Midbrain (tissue), 1 donor: ENCODE data around the gene FAH.
A peak's percentile ranks its signal among the peaks of the same experiment; 100 is the strongest.

Experiments used
- DNase-seq: peaks from one replicate; lab custom pipeline; 2025; lab: John Stamatoyannopoulos, UW

FAH gene

DNA sequence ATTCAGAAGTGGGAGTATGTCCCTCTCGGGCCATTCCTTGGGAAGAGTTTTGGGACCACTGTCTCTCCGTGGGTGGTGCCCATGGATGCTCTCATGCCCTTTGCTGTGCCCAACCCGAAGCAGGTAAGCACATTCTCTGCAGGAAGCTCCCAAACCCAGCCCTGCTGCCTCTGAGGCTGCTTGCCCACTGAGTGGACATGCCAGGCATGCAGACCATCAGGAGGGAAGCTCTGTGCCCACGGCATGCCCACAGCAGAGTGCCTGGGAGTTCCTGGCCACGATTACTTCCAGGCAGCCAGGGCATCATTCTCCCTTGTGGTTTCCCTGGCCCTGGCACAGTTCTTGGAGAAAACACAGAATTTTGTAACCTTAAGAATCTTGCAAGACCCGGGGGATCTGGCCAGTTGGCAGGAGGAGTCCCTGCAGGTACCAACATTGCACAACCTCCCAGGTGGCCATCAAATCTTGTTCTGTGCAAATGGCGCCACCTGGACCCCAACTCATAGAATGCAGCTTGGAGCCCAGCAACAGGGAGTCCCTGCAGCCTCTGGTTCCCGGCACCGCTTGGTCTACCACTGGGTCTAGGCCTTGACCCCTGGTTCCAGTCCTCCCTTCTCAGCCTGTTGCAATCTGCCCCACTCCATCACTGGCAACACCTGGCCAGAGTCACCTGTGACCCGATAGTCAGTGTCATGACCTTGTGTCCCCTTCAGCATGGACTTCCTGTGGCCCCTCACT, 20.4 kb downstream of the FAH start:
- peak; percentile 48 for DNase-seq

GRCh38 chr15:80174017-80174746, 21.4 kb downstream of the FAH start:
- DNase-seq = no peak

DNA sequence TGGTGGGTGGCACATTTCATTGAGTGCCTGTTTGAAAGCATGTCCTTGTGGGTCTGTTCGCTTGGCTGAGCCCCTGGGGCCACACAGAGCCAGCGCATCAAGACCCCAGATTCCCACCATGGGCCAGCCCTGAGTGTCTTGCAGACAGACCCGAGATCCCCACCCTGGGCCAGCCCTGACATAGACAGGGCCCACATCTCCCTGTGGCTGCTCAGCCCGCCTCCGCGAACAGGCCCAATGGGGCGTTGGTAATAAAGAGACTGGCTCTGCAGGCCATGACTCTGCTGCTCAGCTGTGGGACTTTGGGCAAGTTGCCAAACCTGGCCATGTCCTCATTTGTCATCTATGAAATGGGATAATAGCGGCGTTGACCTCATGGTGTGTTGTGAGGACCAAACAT, 22.6 kb downstream of the FAH start:
- DNase-seq = no peak

- DNase-seq = no peak
Measured at GRCh38 chr15:80176443-80176842, 23.6 kb downstream of the FAH start.

DNA sequence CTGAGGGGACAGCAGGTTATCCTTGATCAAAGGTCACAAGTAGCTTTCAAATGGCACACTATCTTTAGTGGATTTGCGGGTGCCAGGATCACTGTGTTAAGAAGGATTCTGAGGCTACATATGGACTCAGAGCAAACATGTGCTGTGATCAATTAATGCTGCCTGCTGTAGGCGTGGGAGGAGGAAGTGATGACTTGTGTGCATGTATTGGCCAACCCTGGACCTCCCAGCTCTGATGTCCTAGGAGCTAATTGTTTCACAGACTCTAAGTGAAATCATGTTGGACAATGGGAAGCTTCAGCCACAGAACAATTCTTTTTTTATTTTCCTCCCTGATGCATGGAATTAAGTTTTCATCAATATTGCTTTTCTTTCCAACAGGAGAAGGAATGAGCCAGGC, 24.4 kb downstream of the FAH start:
- no peak for DNase-seq

DNA sequence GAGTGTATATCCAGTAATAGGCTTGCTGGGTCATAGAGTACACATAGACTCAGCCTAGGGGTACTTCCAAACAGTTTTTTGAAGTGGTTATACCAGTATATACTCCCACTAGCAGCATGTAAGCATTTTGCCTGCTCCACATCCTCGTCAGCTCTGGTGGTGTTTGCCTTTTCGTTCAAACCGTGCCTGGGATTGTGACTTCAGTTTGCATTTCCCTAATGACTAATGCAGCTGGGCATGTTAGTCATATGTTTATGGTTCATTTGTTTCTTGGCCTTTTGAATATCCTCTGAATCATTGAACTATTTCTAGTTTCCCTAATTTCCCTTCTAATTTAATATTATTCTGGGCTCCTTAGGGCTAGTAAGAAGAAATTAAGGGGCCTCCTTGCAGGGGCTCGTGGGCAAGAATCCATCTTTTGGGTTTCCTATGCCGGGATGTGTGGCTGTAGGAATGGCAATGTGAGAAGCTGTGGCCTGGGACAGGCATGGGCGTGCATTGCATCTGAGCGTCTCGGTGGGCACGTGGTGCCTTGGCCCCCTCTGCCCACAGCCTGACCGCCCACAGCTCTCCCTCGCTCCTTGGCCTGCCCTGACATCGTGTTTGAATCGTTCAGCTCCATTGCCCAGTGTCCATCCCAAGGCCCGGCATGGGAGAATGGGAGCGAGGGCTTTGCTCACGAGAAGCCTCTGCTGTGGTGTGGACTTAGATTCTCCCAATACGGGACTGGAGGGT, 26.4 kb downstream of the FAH start:
- no peak for DNase-seq

DNA sequence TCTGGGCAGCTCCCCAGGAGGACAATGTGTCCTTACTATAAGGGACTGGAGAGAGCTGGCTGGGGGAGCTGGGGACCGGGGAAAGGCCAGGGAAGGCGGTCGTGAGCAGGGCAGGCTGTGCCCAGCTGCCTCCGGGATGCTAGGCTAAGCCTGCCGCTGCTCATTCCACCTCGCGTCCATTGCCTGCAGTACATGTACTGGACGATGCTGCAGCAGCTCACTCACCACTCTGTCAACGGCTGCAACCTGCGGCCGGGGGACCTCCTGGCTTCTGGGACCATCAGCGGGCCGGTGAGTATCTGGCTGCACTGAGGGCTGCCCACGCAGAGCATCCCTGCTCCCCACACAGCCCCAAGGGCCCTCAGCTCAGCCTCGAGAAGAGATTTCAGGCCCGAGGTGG, 27.1 kb downstream of the FAH start:
- no peak for DNase-seq

- no peak for DNase-seq
Measured at GRCh38 chr15:80180468-80180867, 27.7 kb downstream of the FAH start.

DNA sequence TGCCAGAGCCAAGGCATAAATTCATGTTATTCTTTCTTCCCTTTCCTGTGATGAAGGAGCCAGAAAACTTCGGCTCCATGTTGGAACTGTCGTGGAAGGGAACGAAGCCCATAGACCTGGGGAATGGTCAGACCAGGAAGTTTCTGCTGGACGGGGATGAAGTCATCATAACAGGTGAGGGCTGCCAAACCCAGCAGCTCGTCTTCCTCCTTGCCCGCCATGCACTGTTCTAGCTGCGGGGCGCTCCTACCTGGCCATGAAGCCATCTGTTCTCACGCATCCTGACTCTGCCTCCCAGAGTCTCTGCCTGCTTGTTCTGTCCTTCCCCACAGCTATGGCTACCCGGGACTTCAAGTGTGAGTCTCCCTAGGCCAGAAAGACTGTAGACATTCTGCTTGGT, 28.2 kb downstream of the FAH start:
- DNase-seq = no peak

GRCh38 chr15:80182611-80183261, 29.9 kb downstream of the FAH start:
- no peak for DNase-seq

DNA sequence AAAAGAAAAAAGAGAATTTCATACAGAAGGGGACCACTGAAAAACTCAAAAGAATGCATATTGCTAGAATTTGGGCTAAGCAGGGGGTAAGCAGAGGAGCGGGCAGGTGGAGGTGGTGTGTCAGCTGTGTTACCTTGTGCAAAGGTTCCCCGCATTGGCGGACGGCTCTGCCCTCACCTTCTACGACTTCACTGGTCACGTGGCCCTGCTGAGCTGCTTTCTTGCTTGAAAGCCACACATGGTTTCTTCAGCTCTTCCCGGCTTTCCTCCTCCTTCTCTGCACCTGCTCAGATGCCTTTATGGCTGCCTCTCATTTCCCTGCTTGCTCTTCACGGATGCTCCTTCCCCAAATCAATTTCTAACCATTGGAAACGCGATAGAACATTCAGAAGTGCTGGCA, 30.5 kb downstream of the FAH start:
- no peak for DNase-seq

- no peak for DNase-seq
Measured at GRCh38 chr15:80183886-80184285, 31.1 kb downstream of the FAH start.

- no peak for DNase-seq
Measured at GRCh38 chr15:80184554-80184953, 31.8 kb downstream of the FAH start.

- no peak for DNase-seq
Measured at GRCh38 chr15:80185152-80185551, 32.4 kb downstream of the FAH start.

- DNase-seq = no peak
Measured at GRCh38 chr15:80186066-80186465, 33.3 kb downstream of the FAH start.

DNA sequence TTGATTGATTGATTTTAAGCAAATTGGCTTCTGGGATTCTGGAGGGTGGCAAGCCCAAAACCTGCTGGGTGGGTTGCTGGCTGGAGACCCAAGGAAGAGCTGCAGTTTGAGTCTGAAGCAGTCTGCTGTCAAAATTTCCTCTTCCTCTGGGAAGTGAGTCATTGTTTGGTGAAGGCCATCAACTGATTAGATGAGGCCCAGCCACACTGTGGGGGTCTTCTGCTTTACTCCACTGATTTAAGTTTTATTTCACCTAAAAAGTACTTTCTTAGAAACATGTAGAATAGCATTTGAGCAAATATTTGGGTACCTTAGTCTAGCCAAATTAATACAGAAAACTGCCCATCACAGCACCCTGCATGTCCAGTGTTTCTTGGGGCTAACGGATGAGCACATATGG, 33.8 kb downstream of the FAH start:
- no peak for DNase-seq

GRCh38 chr15:80188251-80188650, 35.5 kb downstream of the FAH start:
- DNase-seq = no peak

DNA sequence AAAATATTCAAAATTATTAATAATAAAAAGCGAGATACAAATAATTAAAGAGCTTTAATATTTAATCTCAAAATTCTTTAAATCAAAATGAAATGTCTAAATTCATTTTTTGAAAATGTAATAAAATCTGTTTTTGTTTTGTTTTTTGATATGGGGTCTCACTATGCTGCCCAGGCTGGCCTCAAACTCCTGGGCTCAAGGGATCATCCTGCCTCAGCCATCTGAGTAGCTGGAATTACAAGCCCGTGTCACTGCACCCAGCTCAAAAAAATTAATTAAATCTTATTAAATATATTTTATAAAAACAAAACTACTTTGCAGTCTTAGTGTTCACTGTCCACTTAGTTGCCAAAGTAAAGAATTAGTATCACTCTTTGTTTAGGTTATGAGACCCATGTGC, 38.4 kb downstream of the FAH start:
- no peak for DNase-seq

DNA sequence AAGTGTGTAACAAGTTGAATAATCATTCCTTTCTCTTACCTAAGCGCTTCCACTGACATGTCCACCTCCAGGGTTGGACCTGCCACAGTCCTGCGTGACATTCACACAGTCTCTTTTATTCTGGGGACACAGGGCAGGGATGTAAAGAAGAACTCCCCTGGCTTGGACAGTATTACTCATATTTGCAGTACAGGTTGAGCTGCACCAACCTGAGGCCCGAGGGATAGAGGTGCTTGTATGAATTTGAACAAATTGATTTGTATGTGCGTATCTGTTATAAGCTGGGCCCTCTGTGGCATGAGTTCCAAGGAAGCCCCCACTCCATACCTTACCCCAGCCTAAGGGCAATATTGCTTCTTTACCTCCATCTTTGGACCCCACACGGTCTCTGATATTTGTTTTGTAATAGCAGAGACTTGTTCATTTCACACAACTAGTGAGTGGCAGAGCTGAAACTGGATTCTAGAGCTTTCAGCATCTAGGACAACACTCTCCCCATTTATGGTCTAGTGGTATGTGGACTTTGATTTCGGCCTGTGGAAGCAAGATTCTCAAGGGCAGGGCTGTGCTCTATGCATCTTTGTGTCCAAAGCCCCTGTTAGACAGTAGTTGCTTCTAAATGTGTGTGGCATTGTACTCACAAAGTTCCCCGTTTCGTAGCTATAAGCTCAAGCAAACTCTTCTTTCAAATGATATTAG, 39.2 kb downstream of the FAH start:
- DNase-seq = no peak

GRCh38 chr15:80194186-80194585, 41.4 kb downstream of the FAH start:
- no peak for DNase-seq

DNA sequence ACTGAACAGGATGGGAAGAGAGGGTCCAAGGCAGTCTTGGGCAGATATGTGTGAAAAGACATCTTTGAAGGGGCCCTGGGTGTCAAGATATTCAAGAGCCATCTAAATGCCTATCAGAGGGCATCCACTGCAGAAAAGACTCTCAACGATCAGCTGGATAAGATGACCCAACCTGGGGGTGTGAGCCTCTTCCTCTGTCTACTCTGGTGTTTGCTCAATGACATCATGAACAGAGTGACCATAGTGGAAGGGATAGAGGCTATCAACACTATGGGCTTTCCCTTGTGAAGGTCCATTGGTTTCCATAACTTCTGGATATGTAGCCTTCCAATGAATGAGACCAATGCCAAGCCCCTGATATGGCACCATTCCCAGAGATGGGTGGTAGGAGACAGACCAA, 42.1 kb downstream of the FAH start:
- DNase-seq = no peak

GRCh38 chr15:80199366-80199765, 46.6 kb downstream of the FAH start:
- DNase-seq = no peak
